Globus pallidus (tissue), 1 donor: Measurements from ENCODE around the gene PFDN1.

Experiments used
- DNase-seq: peaks from one replicate; pipeline ENCODE4 v3.0.0-alpha.2; 2015; ENCODE audit warnings: low spot score

Gene PFDN1

DNA sequence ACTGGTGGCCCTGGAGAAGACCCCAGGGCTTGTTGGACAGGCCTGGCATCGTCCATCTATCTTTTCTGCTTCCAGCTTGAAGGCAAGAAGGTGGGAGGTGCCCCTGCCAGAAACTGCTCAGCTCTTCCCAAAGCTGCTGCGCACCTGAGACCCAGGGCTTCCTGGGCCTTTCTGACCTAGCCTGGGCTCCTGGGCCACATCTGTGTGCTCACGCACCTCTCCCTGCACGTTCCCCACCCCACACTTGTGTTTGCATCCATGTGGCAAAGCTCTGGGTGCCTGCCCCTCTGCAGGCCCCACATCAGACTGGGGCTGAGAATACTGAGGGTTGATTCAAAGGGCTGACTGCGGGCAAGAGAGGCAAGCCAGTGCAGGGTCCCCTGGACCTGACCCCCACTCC, 63.4 kb downstream of the PFDN1 start:
- DNase-seq = no peak

DNA sequence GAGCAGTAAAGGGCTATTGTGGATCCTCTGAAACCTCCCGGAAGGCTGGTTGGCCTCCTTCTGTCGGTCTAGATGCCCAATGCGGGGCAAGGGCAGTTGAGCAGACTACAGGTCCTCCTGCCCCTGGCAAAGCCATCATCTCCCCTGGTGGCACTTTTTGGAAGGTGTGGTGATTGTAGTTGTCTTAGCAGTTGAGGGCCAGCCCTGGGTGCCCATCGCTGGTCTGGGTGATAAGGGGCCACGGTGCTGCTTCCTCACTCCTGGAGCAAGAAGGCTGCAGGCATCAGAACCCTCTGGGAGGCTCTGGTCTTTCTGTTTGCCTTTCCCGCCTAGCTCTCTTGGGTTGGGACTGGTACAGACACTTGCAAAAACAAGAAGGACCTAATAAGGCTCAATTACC, 64.1 kb downstream of the PFDN1 start:
- no peak for DNase-seq

DNA sequence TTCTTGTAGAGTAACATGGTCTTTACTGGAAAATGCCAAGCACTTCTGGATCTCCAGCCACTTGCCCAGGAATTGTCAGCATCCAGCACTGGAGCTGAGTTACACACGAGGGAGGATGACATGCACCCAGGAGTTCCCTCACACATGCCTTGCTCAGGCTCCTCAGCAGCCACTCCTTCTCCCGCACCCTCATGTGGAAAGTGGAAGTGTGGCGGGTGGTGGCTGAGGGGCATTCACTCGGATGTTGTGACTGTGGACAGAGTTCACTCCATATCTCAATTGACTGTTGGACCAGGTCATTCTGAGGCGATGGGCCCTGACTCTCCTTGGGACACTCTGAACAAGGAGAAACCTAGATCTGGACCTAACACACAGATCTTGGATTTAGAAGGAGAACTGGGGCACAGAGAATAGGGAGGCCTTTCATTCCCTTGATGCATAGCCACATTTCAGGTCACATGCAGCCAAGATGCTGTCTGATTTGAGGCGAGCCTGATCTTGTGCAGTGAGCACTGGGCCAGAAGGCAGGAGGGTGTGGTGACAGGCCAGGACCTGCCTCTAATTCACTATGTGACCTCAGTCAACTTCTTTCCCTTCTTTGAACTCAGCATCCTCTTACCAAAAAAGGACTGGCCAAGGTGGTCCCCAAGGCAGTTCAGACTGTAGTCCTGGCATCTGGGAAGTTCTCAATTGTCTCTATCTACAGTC, 65.9 kb downstream of the PFDN1 start:
- no peak for DNase-seq

DNA sequence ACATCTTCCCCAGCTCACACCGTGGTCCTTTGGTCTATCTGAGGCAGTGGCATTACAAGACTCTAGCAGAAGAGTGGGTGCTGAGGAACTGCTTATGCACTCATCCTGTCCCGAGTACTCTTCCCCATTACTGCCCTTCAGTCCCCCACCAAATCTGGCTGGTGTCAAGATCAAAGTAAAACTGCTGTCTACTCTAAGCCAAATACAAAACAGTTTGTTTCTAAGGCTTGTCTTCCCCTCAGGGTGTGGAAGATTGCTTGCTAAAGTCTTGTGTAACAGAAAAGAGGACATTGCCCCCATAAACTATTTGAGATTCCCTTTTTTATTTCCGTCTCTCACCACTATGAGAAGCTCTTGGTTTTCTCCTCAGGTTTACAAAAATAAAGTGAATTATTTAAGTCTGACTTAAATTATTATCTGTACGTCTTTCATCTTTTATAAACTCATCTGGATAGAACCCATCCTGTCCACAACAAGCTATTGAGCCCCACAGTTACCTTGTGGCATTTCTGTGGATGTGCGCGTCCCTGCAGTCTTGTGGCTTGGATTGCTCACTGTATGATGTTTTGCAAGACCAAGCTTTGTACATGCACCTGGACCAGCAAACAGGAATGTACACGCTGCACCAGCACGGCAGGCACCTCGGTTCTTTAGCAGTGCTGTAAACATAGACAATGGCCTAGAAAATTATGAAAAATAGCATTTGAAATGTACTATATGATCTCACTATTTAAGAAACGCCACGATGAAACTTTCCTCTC, 66.9 kb downstream of the PFDN1 start:
- DNase-seq = no peak

DNA sequence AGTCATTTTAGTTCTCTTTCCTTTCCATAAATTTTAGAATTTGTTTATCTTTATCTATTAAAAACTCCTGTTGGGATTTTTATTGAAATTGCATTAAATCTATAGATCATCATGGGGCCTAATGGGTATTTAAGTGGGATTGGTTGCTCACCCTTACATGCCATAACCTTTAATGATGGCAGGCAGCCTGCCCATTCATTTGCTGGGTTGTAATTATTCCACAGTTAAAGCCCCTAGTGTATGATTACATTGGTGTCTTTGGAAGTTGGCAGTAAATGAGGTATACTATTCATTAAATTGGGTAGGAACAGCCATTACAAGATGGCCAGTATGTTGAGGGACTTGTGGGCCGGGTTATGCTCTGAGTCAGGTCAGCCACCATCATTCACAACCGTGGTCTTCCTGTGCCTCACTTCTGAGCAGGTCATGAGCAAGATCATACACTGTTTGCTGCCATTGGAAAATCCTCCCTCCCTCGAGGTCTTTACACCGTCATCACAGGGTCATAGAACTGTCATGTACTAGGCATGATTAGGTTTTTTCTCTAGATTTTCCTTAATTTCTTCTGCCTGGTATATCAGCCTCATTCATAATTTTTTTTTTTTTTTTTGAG, 68.4 kb downstream of the PFDN1 start:
- no peak for DNase-seq

DNA sequence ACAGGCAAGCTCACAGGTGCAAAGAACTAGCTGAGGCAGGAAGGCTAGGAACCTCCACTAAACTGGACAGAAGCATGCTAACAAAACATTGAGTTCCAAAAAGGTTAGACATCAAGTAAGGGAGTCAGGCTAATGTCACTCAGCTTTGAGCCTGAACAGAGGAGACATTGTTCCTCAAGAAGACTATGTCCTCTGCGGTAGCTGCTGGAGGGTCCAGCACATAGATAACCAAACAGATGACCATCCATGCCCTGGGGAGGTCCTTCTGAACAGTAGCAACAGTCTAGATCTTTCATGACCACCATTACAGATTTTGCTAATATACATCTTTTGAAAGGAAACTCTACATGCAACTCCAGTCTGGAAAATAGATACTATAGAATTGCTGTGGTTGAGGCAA, 70.2 kb downstream of the PFDN1 start:
- no peak for DNase-seq

DNA sequence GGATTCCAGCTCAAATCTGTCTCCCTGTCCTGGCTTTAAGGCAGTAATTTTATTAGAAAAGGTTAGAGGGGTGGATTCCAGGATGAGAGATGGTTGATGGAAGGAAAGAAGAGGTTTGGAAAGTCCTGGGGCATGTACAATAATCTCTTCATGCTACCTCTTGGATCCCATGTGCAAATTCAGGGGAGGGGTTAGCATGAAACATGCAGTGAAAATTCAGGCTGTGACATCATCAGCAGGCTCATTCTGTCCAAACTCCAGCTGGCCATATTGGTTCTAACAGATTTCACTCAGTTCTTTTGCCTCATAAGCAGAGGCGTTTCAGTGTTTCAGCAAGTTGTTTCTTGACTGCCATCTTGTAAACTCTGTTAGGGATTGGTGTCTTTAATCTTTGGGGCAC, 72.5 kb downstream of the PFDN1 start:
- DNase-seq = no peak

DNA sequence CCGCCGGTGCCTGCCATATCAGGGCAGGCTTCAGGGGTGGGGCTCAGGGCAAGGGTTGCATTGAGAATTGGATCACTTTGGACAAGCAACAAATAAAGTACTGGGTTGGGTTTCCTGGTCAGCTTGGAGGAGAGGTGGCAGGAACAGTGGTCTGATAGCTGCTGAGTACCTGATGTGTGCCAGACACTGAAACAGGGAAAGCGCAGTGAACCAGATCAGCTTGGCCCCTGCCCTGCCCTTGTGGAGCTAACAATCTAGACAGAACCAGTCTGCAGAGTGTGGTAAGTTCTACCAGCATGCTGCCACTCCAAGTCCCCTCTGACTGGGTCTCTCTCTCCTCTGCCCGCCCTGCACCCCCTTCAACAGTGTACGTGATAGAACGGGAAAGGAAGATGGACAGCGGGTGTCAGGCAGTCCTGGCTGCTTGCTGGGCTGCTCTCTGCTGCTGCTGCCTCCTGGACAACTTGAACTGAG, 74.5 kb downstream of the PFDN1 start:
- no peak for DNase-seq

DNA sequence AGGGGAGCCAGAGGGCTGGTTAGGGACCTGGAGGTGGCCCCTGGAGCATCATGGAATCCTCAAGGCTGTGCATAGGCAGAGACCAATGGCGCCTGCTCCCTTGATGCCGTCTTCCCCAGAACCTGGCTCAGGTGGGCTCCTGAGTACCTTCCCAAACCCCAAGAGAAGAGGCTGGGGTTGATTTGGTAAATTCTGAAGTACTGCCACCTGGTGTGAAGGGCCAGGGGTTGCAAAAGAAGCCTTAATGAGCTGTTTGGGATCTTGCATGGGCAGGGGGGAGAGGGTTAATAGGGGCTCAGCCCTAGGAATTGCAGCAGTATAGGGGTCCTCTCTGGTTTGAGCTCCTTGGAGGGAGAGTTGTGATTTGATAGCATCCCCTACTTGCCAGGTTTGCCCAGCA, 75.9 kb downstream of the PFDN1 start:
- no peak for DNase-seq

DNA sequence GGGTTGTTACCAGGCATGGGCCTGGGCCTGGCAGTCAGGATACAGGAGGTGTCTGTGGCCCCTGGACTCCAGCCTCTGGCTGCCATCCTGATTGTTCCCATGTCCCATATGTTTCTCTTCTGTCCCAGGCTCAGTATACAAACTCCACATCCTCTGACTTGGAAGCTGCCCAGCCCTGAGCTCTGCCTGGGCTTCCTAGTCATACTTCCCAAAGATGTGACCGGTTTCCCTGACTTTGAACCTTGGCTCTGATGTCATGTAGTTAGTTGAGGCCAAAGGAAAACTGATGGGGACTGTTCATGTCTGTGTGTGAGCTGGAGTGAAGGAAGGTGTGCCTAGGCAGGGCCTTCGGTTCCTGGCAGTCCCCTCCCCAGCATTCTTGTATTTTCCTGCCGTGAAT, 77.5 kb downstream of the PFDN1 start:
- no peak for DNase-seq

DNA sequence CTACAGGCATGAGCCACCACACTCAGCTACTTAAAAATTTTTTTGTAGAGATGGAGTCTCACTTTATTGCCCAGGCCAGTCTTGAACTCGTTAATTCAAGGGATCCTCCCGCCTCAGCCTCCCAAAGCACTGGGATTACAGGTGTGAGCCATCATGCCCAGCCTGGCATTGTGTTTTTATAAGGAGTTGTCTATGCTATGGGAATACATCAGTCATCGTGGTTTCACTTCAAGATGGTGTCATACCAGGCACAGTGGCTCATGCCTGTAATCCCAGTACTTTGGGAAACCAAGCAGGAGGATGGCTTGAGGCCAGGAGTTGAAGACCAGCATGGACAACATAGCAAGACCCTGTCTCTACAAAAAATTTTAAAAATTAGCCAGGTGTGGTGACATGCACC, 78.2 kb downstream of the PFDN1 start:
- DNase-seq = no peak

DNA sequence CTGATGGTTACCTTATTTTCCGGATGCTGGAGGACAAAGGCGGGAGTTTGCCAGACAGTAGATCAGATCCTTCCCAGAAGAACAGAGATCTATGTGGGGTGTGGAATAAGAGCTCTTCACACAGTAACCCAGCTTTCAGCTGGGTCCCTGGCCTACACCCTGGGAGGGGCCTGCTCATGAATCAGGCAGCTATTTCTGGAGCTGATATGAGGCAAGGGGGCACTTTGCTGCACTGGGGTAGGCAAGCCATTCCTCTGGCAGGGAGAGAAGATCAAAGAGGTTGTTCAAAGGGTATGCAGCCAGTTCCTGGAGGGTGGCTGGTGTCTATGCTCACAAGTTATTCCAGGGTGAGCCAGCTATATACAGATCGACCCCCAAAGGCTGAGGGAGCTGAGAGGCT, 79.3 kb downstream of the PFDN1 start:
- no peak for DNase-seq

DNA sequence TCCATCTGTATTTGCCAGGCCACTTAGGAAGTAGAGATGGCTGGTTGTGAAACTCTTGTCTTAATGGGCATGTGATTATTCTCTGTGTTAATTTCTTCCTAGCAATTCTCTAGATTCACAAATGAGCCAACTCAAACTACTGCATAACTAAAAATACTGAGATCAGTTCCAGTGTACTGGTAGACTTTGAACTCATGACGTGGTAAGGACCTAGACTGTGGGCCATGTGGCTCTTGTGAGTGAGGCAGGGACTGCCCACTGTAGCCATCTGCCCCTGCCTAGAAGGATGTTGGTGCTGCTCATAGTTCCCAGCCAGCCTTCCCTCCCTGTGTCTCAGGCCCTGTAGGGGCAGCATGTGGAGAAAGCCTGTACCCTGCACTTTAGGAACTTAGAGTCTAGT, 80.5 kb downstream of the PFDN1 start:
- DNase-seq = no peak

DNA sequence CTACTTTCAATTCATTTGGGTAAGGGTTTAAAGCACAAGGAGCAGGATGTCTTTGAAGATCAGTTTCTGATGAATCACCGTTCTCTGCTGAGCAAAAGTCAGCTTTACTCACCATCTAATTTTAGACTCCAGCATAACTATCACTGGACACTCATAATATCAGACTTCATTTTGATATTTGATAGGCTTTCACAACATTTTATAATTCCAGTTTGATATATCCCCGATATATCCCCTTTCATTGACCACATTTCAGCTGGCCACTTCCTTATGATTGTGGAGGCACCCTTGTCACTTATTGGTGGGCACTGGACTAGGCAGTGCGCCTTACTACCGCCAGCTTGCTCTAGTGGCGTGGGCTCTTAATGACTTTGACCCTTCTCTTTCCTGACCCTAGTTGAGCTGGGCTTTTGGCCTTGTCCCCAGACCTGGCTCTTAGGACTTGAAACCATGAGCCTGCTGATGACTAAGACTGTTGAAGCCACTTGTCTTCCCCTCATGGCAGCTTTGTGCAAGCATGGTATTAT, 81.1 kb downstream of the PFDN1 start:
- DNase-seq = no peak

DNA sequence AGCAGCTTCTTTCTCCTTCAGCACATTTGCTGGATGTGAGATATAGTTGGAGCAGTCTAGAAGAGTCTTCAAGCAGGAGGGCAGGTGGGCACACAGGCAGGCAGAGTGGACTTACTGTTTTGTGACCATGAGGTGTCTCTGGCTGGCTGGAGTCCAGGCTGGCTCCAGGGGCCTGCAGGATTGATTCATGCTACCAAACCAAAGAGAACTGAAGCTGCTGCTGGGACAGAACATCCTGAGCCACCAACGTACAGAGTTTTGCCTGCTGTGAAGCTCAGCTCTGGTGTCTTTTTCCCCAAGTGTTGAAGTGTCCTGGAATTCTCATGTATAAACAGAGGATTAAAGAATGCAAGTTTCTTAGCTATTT, 82.2 kb downstream of the PFDN1 start:
- DNase-seq = no peak

DNA sequence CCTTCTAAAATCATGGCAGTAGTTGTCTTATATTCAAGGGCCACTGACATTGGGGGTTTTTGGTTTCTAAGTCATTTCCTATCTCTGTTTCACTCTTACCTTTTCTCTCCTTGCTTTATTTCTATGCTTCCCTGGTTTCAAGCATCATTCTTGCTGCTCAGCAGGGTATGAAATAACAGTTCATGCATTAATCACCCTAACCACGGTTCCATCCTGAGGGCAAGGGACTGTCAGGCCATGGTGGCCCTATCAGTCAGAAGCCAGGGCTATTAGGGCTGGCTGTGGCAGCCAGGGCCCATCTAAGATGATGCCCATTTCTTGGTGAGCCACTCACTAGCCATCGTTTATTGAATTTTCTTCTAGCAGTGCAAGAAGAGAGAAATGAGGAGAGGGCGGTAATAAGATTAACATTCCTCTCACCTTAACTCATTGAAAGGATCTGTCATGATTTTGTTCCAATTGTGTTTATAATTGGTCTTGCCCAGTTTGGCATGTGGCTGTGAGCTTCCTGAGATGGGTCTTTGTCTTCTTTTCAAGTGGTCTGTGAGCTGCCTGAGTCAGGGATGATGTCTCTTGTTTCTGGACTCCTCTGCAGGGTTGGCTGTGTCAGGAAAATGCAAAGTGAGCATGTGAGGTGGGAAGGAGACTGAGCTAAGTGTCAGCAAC, 82.7 kb downstream of the PFDN1 start:
- no peak for DNase-seq

DNA sequence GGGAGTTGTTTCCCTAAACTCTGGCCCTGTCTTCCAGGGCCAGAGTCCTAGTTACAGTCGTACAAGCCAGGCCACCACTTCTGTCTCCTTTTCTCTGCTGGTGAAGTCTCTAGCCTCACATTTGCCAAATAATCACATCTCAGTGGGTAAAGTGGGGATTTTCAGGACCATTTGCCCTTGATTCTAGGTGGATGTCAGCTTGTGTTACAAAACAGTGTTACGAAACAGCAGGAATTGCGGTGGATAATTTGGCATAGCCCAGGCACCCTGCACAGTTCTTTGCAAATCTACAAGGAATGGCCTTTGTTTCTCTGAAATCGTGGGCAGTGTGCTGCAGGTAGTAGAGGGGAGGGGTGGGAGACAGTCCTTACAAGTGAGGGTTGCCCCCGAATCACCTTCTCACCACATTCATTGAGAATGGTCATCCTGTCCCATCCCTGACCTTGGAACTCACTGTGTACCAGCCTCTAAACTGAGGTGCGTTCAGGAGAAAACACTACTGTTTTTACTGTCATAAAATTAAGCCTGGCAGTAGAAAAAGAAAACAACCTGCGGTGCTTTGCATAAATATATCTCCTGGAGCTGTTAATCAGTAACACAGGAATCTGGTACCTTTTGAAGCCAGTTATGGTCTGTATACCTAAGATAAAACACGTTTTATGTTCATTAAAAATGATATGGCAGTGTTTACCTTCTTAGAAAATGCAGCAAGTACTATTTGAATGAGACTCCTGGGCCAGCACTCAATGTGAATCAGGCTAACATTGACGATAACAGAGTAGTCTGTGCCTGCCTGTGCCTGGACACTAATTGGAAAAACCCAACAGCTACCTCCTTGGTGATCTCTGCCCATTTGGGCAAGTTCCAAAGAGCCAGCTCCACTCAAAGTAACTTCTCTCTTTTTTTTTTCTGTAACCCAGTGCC, 83.6 kb downstream of the PFDN1 start:
- no peak for DNase-seq

DNA sequence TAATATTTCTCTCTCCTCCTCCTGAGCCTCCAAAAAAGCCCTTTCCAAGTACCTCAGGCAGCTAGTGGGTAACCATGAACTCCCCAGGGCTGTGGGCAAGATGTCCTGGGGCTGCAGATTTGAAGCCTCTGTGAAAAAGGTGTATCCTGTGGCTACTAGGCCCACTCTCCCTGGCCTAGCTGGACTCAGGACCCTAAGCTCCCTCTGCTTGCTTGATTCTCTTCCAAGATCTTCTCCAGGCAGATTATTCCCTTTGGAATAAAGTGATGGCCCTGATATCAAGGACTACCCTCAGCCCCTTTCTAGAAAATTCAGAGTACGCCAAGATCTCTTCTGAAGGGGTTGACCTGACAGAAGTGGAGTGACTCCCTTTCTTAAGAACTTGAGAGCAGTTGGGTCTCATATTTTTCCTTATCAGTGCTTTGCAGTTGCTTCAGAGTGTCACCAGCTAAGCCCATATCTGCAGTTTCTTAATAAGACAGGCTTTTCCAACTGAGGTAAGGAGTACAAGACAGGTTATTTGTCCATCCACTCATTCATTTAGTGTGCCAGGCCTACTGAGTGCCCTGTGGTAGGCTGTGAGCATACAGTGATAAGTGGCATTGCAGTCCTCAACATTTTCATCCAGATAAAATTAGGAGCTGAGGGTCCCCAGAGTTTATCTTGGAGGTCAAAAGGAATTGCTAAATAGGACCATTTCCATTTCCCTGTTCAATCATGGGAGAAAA, 85.4 kb downstream of the PFDN1 start:
- no peak for DNase-seq

DNA sequence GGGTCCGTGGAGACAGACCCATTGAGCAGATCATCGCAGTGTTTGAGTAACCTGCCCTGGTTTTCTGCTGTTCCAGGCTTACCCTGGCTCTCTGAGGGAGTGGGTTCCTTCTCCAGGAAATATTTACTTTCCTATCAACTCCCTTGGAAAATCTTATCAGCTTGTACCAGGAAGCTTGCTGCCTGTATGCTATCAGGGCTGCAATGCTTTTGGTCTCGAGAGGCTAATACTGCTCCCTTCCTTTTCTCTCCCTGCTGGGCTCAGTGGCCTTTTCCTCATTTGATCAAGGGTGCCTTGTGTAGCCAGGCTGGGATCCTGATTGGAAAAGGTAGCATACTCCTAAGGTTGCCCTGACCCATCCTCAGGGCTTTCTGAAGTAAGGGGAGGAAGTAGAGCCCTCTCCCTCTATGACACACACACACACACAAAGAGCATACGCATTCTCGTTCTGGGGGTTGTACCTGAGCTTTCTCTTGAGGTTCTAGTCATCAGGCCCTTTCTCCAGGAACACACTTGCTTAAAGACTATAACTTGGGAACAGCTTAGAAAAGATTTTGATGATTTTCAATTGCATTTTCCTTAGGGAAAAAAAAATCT, 86.3 kb downstream of the PFDN1 start:
- no peak for DNase-seq

DNA sequence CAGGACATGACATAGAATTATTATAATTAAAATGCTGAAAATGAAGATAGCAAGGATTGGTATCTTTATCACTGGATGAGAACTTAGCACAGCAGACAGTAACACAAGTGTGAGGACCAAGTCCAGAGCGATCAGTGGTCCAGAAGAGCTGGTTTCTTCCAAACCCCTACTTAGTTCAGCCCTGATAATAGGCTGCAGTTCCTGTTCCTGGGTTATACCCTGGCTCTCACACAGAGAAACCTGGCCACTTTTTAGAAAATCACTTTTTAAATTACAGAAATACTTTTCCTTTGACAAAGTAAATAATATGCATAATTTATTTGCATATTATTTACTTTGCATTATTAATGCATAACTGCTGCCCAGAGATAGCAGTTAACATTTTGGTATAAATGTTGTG, 87.6 kb downstream of the PFDN1 start:
- DNase-seq = no peak
